ENCODE data around the gene MTMR3. TPM values are rescaled to one million over a fixed set of nuclear protein-coding genes. Genes with fewer than 3 reads are reported as not detected.
A peak's percentile ranks its signal among the peaks of the same experiment; 100 is the strongest.

The MTMR3 gene
- polyA plus RNA-seq, 2 of the 4 experiments (the other 2 are of a cell fraction), result 7.4 to 18.8 TPM

- ChIA-PET POLR2A (interaction anchor here (0.6 to 0.8 kb wide), 4 partner anchors 45 to 117 kb away, joined by 3 to 4 read pairs (median 3); partner anchors contain the start of genes ASCC2 and ZMAT5), CTCF (interaction anchor here (0.7 to 1.3 kb wide), 8 partner anchors 14 to 167 kb away, joined by 3 to 5 read pairs (median 3); no protein-coding TSS in a partner anchor)
- no peak for FAIRE-seq
- Histone ChIP-seq H3K4me2 (peak overlapping the region; percentile 71), H3K4me1 (peaks cover 14% of the 10 kb centered on the region; the same call in 2 of the 3 replicates), H3K27ac (peak overlapping the region; percentile 91 to 99), H3K4me3 (peak overlapping the region; percentile 88), H3K9me3 (no peaks in the 10 kb centered on the region)
- no peak for DNase-seq (ENCODE audit: low read depth in 1 of 2, low spot score in 1 of 2)
- ATAC-seq, result peak; percentile 11 to 55; a peak in 2 of 6 replicates
- no peak for TF ChIP-seq EHMT2 (IDR thresholded peaks at IDR 0.05; ENCODE audit: low read depth)
- no peak for TF ChIP-seq NPAS2 (CRISPR knock-in tag; IDR thresholded peaks at IDR 0.05; ENCODE audit: borderline replicate concordance)
- no peak for TF ChIP-seq ELK1 (IDR thresholded peaks at IDR 0.05; ENCODE audit: low read depth, low read length)
- 3% methylated on average over 5 of the region's 14 CpGs for WGBS (ENCODE audit: missing lambda C conversion rate)
These were observed 762 bp downstream of the MTMR3 start for GRCh38 chr22:29883775-29884097.

- CTCF ChIA-PET, result interaction anchor here (2.8 kb wide), 1 partner anchor 120 kb away, joined by 6 read pairs; no protein-coding TSS in a partner anchor
- no peak for DNase-seq (ENCODE audit: low read depth in 1 of 2, low spot score in 1 of 2)
- POLR2A ChIA-PET, result no interaction called here
- WGBS (ENCODE audit: missing lambda C conversion rate), result 88% methylated on average over 4 of the region's 4 CpGs
- FAIRE-seq, result no peak
- Histone ChIP-seq H3K4me1 (peaks cover 14% of the 10 kb centered on the region; the same call in 2 of the 3 replicates), H3K4me2 (no peak overlapping the region), H3K4me3 (no peak overlapping the region), H3K9me3 (no peaks in the 10 kb centered on the region), H3K27ac (no peak overlapping the region)
- TF ChIP-seq POLR2A (IDR thresholded peaks at IDR 0.05; ENCODE audit: low read length) (no peak), E2F6 (IDR thresholded peaks at IDR 0.05; ENCODE audit: borderline replicate concordance, low read depth) (no peak), HOXB13 (CRISPR knock-in tag; IDR thresholded peaks at IDR 0.05; ENCODE audit: low read depth) (no peak), CHD4 (IDR thresholded peaks at IDR 0.05; ENCODE audit: borderline replicate concordance) (no peak), GATA3 (IDR thresholded peaks at IDR 0.05; ENCODE audit: borderline replicate concordance) (no peak), ZNF302 (CRISPR knock-in tag; IDR thresholded peaks at IDR 0.05) (no peak), NFE2L2 (conservative IDR thresholded peaks at IDR 0.05; ENCODE audit: low read length) (no peak), BCL3 (IDR thresholded peaks at IDR 0.05) (no peak), USF2 (IDR thresholded peaks at IDR 0.05) (no peak), RAD21 (conservative IDR thresholded peaks at IDR 0.05 in 1 of 2, IDR thresholded peaks at IDR 0.05 in 1 of 2) (no peak), RFX5 (IDR thresholded peaks at IDR 0.05) (no peak), EHF (CRISPR knock-in tag; IDR thresholded peaks at IDR 0.05) (no peak), MAX (IDR thresholded peaks at IDR 0.05) (no peak), HEYL (CRISPR knock-in tag; IDR thresholded peaks at IDR 0.05) (no peak), ZSCAN20 (CRISPR knock-in tag; IDR thresholded peaks at IDR 0.05) (no peak), MAZ (IDR thresholded peaks at IDR 0.05; ENCODE audit: borderline replicate concordance, low read depth, low read length) (no peak), CHD2 (IDR thresholded peaks at IDR 0.05; ENCODE audit: low read length, partially characterized antibody) (no peak)
- ATAC-seq, result no peak
These were observed 2.6 kb downstream of the MTMR3 start for GRCh38 chr22:29885610-29886009.

GRCh38 chr22:29886596-29886995, 3.6 kb downstream of the MTMR3 start:
- ChIA-PET POLR2A (no interaction called here), CTCF (interaction anchor here (2.8 kb wide), 1 partner anchor 119 kb away, joined by 6 read pairs; no protein-coding TSS in a partner anchor)
- 93% methylated on average over 1 of the region's 1 CpG for WGBS (ENCODE audit: missing lambda C conversion rate)
- ATAC-seq (no peak), FAIRE-seq (no peak), DNase-seq (ENCODE audit: low read depth in 1 of 2, low spot score in 1 of 2) (no peak)
- H3K4me3 ChIP-seq, result no peak overlapping the region
- TF ChIP-seq HES2 (IDR thresholded peaks at IDR 0.05) (no peak), MAX (IDR thresholded peaks at IDR 0.05) (no peak), RARB (CRISPR knock-in tag; IDR thresholded peaks at IDR 0.05) (no peak), RFX5 (IDR thresholded peaks at IDR 0.05) (no peak)
- peaks cover 14% of the 10 kb centered on the region; the same call in 2 of the 3 replicates for H3K4me1 ChIP-seq
- no peak overlapping the region for H3K27ac ChIP-seq
- no peaks in the 10 kb centered on the region for H3K9me3 ChIP-seq
- no peak overlapping the region for H3K4me2 ChIP-seq

Measured in A549 (cell line).